ENCODE data around the gene ADSS1.
A peak's percentile ranks its signal among the peaks of the same experiment; 100 is the strongest.

The ADSS1 gene

GRCh38 chr14:104678901-104679705 lies 44.9 kb upstream of the ADSS1 start:
- Histone ChIP-seq H3K27ac (peak overlapping the region; percentile 85 to 93), H3K4me3 (peak overlapping the region; percentile 78)
- DNase-seq (ENCODE audit: low spot score) = peak; percentile 75
- TF ChIP-seq CTCF (IDR thresholded peaks at IDR 0.05) = no peak

- peak overlapping the region; percentile 51 for H3K4me3 ChIP-seq
- peak overlapping the region; percentile 84 to 93 for H3K27ac ChIP-seq
- TF ChIP-seq CTCF (IDR thresholded peaks at IDR 0.05) = no peak
- peak; percentile 87 for DNase-seq (ENCODE audit: low spot score)
Measured at GRCh38 chr14:104680056-104680805, 43.8 kb upstream of the ADSS1 start.

- DNase-seq (ENCODE audit: low spot score) = peak; percentile 85
- Histone ChIP-seq H3K4me3 (peak overlapping the region; percentile 51), H3K27ac (peak overlapping the region; percentile 84 to 93)
- TF ChIP-seq CTCF (IDR thresholded peaks at IDR 0.05) = no peak
Measured at GRCh38 chr14:104680806-104681688, 43.0 kb upstream of the ADSS1 start.

GRCh38 chr14:104681689-104682074 lies 42.3 kb upstream of the ADSS1 start:
- peak overlapping the region; percentile 51 for H3K4me3 ChIP-seq
- TF ChIP-seq CTCF (IDR thresholded peaks at IDR 0.05) = no peak
- peak; percentile 92 for DNase-seq (ENCODE audit: low spot score)

GRCh38 chr14:104682107-104682593 lies 41.9 kb upstream of the ADSS1 start:
- DNase-seq (ENCODE audit: low spot score) = no peak
- peak overlapping the region; percentile 51 for H3K4me3 ChIP-seq

More at GRCh38 chr14:104681689-104682074, 42.3 kb upstream of the ADSS1 start:
- peak overlapping the region; percentile 84 to 93 for H3K27ac ChIP-seq

More at GRCh38 chr14:104682107-104682593, 41.9 kb upstream of the ADSS1 start:
- TF ChIP-seq CTCF (IDR thresholded peaks at IDR 0.05) = no peak
- H3K27ac ChIP-seq = peak overlapping the region; percentile 84 to 93
